Measurements from ENCODE around the gene VPS39.

DNA sequence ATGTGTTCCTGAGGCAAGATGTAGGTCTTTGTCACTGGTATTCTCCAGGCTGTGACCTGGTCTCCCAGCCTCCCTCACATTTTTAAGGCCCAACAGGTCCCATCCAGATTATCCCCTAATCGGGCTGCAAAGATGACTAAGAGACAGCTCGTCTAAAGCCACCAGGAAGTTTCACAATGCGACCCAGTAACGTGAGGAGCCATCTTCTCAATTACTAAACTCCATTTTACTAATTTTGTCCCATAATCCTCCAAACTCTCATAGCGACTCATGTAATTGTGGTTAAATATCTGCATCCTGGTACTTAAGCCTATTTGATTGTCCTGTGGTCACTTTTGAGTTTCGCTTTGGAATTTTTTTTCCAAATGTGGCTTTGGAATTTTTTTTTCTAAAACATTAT, 43.0 kb downstream of the VPS39 start:
- no peak for TF ChIP-seq POLR2AphosphoS5 (IDR thresholded peaks at IDR 0.05; ENCODE audit: low read depth, low read length)
- TF ChIP-seq POLR2A (IDR thresholded peaks at IDR 0.05; ENCODE audit: low read depth, low read length): no peak
- no peak for TF ChIP-seq TAF1 (IDR thresholded peaks at IDR 0.05; ENCODE audit: low read depth, low read length)
- TF ChIP-seq SPI1 (IDR thresholded peaks at IDR 0.05; ENCODE audit: low read depth, low read length): no peak
- no peak for TF ChIP-seq PAX5 (IDR thresholded peaks at IDR 0.05; ENCODE audit: insufficient read depth, low read length, severe bottlenecking)

Measured in GM12891 (cell line).